Central memory CD4-positive, alpha-beta T cell (primary cell): ENCODE measurements around the gene PHKG1.
"Not testable (repeated sequence)": the region's sequence is repeated elsewhere in the genome, so short reads cannot be mapped to it uniquely, and the experiment has no call there.

Experiments
- DNase-seq: peaks from one replicate; pipeline ENCODE4 v3.0.0; 2022

The PHKG1 gene

GRCh38 chr7:56081626-56082340 is 11.0 kb downstream of the PHKG1 start:
- no peak for DNase-seq

GRCh38 chr7:56080726-56081435 is 11.9 kb downstream of the PHKG1 start:
- not testable (repeated sequence) for DNase-seq

DNA sequence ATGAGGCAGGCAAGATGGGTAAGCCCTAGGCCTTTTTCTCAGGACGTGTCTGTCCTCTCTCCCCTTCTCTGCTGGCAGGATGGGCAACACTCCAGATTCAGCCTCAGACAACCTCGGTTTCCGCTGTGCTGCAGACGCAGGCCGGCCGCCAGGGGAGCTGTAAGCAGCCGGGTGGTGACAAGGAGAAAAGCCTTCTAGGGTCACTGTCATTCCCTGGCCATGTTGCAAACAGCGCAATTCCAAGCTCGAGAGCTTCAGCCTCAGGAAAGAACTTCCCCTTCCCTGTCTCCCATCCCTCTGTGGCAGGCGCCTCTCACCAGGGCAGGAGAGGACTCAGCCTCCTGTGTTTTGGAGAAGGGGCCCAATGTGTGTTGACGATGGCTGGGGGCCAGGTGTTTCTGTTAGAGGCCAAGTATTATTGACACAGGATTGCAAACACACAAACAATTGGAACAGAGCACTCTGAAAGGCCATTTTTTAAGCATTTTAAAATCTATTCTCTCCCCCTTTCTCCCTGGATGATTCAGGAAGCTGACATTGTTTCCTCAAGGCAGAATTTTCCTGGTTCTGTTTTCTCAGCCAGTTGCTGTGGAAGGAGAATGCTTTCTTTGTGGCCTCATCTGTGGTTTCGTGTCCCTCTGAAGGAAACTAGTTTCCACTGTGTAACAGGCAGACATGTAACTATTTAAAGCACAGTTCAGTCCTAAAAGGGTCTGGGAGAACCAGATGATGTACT is 13.1 kb downstream of the PHKG1 start:
- no peak for DNase-seq

DNA sequence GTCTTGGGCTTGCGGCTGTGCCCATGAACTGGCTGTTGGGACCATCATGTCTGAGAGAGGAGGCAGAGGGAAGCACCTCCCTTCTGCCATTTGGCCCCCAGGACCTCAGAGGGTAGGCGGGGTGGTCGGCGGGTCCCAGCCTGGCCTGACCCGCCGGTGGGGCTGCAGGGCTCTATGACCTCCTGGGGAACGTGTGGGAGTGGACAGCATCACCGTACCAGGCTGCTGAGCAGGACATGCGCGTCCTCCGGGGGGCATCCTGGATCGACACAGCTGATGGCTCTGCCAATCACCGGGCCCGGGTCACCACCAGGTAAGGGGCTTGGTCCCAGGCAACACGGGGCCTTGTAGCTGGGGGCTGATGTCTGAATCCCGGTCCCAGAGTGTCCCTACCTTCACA is 14.6 kb downstream of the PHKG1 start:
- no peak for DNase-seq

DNA sequence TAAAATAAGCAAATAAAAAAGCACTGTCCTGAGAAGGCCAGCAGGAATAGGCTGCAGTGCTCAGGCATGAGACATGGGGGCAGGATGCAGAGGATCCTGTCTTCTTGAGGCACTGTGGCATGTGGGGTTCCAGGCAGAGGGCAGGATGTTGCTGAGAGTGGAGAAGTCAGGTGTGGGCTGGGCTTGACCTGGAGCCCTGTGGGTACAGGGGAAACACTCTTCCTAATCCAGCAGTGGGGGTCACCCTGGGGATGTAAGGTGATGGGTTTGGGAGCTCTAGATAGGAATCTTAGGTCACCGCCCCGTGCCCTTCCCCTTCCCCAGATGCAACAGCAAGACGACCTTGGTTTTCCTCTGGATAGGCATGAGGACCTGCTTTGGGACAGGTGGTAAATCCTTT is 15.1 kb downstream of the PHKG1 start:
- no peak for DNase-seq

DNA sequence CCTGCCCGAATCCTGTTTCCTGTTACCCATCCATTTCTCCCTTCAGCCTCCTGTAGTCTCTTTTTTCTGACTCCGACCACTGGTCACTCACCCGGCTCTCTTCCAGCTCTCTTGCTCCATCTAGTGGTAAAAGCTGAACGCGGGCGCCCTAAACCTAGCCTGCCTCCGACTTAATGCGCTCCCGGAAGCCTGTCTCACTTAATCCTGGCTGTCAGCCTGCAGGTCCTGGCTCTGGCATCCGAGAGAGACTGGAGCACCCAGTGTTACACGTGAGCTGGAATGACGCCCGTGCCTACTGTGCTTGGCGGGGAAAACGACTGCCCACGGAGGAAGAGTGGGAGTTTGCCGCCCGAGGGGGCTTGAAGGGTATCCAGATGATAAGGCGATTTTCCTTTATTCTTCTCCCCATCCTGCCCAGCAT is 18.4 kb downstream of the PHKG1 start:
- DNase-seq: peak; percentile 42

DNA sequence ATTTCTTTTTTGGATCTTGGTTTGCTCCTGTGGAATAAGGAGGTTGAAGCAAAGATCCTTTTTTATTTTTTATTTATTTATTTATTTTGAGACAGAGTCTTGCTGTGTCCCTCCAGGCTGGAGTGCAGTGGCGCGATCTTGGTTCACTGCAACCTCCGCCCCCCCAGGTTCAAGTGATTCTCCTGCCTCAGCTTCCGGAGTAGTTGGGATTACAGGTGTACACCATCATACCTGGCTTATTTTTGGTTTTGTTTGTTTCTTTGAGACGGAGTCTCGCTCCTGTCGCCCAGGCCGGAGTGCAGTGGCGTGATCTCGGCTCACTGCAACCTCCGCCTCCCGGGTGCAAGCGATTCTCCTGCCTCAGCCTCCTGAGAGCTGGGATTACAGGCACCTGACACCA is 26.4 kb downstream of the PHKG1 start:
- not testable (repeated sequence) for DNase-seq

- peak; percentile 91 for DNase-seq
Observed at GRCh38 chr7:56063882-56064625, 28.7 kb downstream of the PHKG1 start, which contains the start of gene SUMF2. Gene SUMF2, plus strand, starts transcription at chr7:56064286. Its CDS starts 26 bp downstream, at chr7:56064312.

DNA sequence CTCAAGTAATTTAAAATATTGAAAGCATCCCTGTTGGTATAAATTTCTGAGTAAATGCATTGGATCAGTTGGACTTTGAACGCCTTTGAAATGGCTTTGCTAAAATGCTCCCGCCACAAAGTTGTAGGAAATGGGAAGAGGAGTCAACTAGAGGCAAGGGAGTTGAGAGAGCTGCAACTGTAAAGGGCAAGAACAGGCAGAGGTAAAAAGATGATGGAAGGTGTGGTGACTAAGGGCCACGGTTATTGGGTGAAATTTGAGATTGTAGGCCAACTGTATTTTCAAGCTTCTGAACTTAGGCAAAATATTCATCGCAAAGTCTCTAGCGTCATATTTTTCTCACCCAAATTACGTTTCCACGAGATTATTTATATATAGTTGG is 29.3 kb downstream of the PHKG1 start:
- DNase-seq: no peak

DNA sequence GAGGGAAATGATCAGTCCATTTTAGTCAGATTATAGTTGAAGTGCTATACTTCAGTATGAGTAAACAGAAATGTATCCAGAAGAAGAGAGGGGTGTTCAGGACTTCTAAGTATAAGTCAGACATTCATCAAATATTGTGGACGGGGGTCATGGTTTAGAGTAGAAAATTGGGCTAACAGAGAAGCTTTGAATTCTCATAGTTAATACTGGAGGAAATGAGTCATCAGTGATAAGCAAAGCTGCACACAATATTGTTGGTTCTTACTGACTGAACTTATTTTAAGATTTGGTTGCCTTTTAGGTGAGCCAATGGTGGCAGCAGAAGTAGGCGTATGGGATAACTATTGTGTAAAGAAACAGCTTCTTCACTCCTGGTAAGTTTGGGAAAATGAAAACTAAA is 30.4 kb downstream of the PHKG1 start:
- no peak for DNase-seq

- DNase-seq: no peak
Observed at GRCh38 chr7:56053993-56054392, 38.8 kb downstream of the PHKG1 start.

DNA sequence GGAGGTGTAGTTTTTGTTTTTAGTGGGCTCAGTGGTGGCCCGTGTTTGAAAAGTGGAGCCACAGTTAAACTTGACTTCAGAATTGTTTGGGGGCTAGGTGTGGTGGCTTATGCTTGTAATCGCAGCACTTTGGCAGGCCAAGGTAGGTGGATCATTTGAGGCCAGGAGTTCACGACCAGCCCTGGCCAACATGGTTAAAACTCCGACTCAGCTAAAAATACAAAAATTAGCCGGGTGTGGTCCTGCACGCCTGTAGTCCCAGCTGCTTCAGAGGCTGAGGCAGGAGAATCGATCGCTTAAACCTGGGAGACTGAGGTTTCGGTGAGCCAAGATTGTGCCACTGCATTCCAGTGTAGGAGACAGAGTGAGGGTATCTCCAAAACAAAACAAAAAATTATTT is 39.4 kb downstream of the PHKG1 start:
- no peak for DNase-seq

GRCh38 chr7:56051339-56052191 is 41.2 kb downstream of the PHKG1 start, which contains the start of the genes CCT6A and PSPH:
Gene CCT6A, plus strand, starts transcription at chr7:56051765. Its CDS starts 84 bp downstream, at chr7:56051849.
Gene PSPH, minus strand, starts transcription at chr7:56051444. Its CDS starts 30,232 bp downstream, at chr7:56021212.
- DNase-seq: peak; percentile 85

DNA sequence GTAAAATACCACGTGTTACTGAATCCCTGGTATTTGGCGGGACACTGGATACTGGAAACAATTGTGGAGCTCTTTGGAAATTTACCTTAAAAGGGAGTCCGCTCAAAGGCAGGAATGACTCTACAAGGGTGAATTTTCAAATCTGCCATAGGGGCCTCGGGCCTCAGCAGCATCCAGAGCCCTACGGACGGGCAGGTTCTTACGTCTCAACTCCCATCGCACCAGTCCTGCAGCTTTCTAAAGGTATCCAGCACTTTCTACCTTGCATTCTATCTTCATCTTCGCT is 41.8 kb downstream of the PHKG1 start:
- DNase-seq: no peak

DNA sequence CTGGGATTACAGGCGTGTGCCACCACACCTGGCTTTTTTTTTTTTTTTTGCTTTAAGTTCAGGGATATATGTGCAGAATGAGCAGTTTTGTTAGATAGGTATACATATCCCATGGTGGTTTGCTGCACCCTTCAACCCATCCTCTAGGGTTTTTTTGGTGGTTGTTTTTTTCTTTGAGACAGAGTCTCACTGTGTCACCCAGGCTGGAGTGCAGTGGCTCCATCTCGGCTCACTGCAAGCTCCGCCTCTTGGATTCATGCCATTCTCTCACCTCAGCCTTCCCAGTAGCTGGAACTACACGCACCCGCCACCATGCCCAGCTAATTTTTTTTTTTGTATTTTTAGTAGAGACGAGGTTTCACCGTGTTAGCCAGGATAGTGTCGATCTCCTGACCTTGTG is 44.0 kb downstream of the PHKG1 start:
- DNase-seq: not testable (repeated sequence)

- no peak for DNase-seq
Observed at GRCh38 chr7:56048245-56048644, 44.5 kb downstream of the PHKG1 start.

GRCh38 chr7:56047446-56048116 is 45.2 kb downstream of the PHKG1 start:
- DNase-seq: not testable (repeated sequence)

DNA sequence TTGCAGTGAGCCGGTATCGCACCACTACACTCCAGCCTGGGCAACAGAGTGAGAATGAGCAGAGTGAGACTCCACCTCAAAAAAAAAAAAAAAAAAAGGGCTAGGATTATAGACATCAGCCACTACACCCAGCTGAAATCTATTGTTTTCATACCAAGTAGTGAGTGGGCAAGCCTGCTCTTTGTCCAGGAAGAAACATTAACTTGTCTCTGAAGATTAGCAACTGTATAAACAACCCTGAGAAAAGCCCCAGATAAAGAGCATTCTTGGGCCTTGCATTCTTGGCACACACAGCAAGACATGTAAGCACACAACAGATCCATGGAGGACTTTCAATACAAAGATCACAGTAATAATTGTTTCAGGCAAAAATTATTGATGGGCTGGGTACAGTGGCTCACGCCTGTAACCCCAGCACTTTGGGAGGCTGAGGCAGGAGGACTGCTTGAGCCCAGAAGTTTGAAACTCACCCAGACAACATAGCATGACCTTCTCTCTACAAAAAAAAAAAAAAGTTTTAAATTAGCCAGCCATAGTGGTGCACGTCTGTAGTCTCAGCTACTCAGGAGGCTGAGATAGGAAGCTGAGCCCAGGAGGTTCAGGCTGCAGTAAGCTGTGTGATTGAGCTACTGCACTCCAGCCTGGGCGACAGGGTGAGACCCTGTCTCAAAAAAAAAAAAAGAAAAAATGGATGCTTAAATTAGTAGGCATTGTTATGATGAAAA is 45.9 kb downstream of the PHKG1 start:
- DNase-seq: no peak

DNA sequence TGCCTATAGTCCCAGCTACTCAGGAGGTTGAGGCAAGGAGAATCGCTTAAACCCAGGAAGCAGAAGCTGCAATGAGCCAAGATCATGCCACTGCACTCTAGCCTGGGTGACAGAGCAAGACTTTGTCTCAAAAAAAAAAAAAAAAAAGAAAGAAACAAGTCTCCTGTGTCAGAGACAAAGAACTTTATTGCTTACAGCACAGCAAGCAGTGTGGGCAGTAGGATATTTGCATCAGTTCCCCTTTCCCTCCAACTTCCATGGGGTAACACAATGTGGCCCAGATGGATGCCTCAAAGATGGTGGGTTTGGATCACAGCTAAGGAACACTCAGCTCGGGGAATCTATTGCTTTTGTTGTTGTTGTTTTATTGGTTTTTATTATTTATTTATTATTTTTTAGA is 47.0 kb downstream of the PHKG1 start:
- not testable (repeated sequence) for DNase-seq

- no peak for DNase-seq
Observed at GRCh38 chr7:56040730-56041129, 52.0 kb downstream of the PHKG1 start.
